ENCODE data around the gene P2RX6.

Gene P2RX6

GRCh38 chr22:21025763-21026755 is 11.1 kb downstream of the P2RX6 start:
- H3K27me3 ChIP-seq, result peaks cover 0 to 54% of the 10 kb centered on the region in 2 donors
- H3K4me3 ChIP-seq, result no peak overlapping the region
- H3K4me1 ChIP-seq, result peaks cover 0 to 6% (median 0%) of the 10 kb centered on the region in 4 donors
- no peaks in the 10 kb centered on the region for H3K36me3 ChIP-seq
- no peak for TF ChIP-seq CTCF (IDR thresholded peaks at IDR 0.05)
- H3K27ac ChIP-seq, result no peak overlapping the region
- intact Hi-C loops (cut with DNase I; ENCODE audit: low total_unique reads), result no loop called here
- H3K9me3 ChIP-seq, result no peaks in the 10 kb centered on the region
- no peak for DNase-seq

GRCh38 chr22:21026783-21027692 is 12.1 kb downstream of the P2RX6 start:
- Histone ChIP-seq H3K27ac (no peak overlapping the region), H3K9me3 (no peaks in the 10 kb centered on the region), H3K36me3 (no peaks in the 10 kb centered on the region), H3K27me3 (peaks cover 0 to 63% of the 10 kb centered on the region in 2 donors), H3K4me3 (no peak overlapping the region), H3K4me1 (peaks cover 0 to 10% (median 4%) of the 10 kb centered on the region in 4 donors)
- DNase-seq, result no peak
- intact Hi-C loops (cut with DNase I; ENCODE audit: low total_unique reads), result no loop called here
- TF ChIP-seq CTCF (IDR thresholded peaks at IDR 0.05), result no peak

- DNase-seq, result no peak
- Histone ChIP-seq H3K27ac (no peak overlapping the region), H3K4me3 (no peak overlapping the region), H3K27me3 (peaks cover 0 to 75% of the 10 kb centered on the region in 2 donors), H3K36me3 (no peaks in the 10 kb centered on the region), H3K4me1 (peaks cover 0 to 15% (median 9%) of the 10 kb centered on the region in 4 donors), H3K9me3 (no peaks in the 10 kb centered on the region)
- TF ChIP-seq CTCF (IDR thresholded peaks at IDR 0.05), result no peak
- intact Hi-C loops (cut with DNase I; ENCODE audit: low total_unique reads), result no loop called here
These were observed 13.6 kb downstream of the P2RX6 start for GRCh38 chr22:21028277-21029251.

- no peak for DNase-seq
- intact Hi-C loops (cut with DNase I; ENCODE audit: low total_unique reads), result loop anchor here (5.0 kb wide), 1 partner anchor 938 kb away; no protein-coding TSS in a partner anchor
- H3K27me3 ChIP-seq, result peaks cover 0 to 75% of the 10 kb centered on the region in 2 donors
These were observed 14.6 kb downstream of the P2RX6 start for GRCh38 chr22:21029486-21030025.

More at GRCh38 chr22:21029486-21030025, 14.6 kb downstream of the P2RX6 start:
- TF ChIP-seq CTCF (IDR thresholded peaks at IDR 0.05), result no peak
- peaks cover 0 to 15% (median 9%) of the 10 kb centered on the region in 4 donors for H3K4me1 ChIP-seq
- H3K9me3 ChIP-seq, result no peaks in the 10 kb centered on the region
- H3K4me3 ChIP-seq, result no peak overlapping the region
- H3K27ac ChIP-seq, result no peak overlapping the region
- no peaks in the 10 kb centered on the region for H3K36me3 ChIP-seq
